Occipital lobe (tissue), 2 donors: ENCODE results near the gene TEAD2. TPM values are rescaled to one million over a fixed set of nuclear protein-coding genes. Genes with fewer than 3 reads are reported as not detected.
"Not testable (repeated sequence)": the region's sequence is repeated elsewhere in the genome, so short reads cannot be mapped to it uniquely, and the experiment has no call there.

Source experiments
- DNase-seq: peaks from one replicate; lab custom pipeline; 2025; lab: John Stamatoyannopoulos, UW
- total RNA-seq: library from RNA; depleted of rRNA; stranded (reverse); fragments of >200 nt; gene quantifications from one replicate; pipeline ENCODE4 v1.2.3, GENCODE V29; 2014

Gene TEAD2
- total RNA-seq, 1 donor from 2014 or later: 10.0 TPM

DNA sequence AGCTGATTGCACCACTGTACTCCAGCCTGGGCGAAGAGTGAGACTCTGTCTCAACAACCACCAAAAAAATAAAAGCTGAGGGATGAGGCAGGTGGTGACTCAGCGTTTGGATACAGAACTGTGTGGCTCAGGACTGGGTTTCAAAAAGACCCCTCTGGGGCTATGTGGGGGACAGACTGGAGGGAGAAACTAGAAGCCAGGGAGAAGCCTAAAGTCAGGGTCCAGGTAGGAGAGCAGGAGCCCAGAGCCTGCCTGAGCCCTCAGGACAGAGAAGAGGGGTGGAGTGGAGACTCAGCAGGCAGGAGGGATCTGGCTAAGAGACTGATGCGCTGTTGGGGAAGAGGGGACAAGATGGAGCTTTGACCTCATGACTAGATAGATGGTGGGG is 28.8 kb downstream of the TEAD2 start:
- no peak for DNase-seq

DNA sequence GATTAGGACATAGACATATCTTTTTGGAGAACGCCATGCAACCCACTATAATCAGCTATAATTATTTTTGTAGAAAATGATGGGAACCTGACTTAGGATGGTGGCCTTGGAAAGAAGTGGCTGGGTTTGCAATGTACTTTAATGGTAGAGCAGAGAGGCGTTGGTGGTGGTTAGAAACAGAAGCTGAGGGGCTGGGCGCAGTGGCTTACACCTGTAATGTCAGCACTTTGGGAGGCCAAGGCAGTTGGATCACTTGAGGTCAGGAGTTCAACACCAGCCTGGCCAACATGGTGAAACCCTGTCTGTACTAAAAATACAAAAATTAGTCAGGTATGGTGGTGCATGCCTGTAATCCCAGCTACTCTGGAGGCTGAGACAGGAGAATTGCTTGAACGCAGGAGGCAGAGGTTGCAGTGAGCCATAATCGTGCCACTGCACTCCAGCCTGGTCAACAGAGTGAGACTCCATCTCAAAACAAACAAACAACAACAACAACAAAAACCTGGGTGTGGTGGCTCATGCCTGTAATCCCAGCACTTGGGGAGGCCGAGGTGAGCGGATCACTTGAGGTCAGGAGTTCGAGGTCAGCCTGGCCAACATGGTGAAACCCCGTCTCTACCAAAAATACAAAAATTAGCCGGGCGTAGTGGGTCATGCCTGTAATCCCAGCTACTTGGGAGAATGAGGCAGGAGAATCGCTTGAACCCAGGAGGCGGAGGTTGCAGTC is 29.4 kb downstream of the TEAD2 start:
- DNase-seq: not testable (repeated sequence)

DNA sequence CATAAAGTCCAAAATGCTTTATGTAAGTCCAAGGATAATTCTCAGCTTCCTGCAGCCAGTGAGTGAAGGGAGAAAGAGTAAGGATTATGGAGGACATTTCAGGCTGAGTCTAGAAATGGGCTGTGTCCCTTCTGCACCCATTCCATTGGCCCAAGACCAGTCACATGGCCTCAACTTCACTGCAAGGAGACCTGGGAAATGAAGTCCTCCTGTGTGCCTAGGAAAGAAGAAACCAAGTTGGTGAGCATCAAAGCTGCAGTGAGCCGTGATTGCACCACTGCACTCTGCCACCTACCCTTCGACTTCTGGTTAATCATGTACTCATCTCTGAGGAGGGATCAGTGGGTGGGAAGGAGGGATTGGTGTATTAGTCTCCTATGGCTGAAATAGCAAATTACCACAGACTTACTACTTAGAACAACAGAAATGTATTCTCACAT is 30.6 kb downstream of the TEAD2 start:
- no peak for DNase-seq

DNA sequence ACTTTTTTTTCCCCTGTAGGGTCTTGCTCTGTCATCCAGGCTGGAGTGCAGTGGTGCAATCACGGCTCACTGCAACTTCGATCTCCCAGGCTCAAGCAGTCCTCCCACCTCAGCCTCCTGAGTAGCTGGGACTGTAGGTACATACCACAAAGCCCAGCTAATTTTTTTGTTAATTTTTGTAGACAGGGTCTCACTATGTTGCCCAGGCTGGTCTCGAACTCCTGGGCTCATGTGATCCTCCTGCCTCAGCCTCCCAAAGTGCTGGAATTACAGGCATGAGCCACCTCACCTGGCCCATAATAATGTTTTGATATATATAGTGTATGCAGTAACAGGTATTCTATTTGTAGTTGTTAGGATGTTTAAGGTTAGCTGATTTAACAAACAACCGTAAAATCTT is 31.0 kb downstream of the TEAD2 start:
- not testable (repeated sequence) for DNase-seq

DNA sequence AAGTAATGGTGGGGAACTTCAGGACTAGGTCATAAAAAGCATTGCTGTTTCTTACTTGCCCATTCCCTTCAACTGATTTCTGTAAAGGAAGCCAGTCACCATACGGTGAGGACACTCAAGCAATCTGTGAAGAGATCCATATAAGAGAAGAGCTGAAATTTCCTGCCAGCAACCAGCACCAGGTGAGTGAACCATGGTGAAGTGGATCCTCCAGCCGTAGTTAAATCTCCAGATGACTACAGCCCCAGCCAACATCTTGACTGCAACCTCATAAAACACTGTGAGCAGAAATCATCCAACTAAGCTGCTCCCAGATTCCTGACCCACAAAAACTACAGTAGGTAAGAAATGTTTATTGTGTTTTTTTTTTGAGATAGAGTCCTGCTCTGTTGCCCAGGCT is 33.5 kb downstream of the TEAD2 start:
- no peak for DNase-seq

DNA sequence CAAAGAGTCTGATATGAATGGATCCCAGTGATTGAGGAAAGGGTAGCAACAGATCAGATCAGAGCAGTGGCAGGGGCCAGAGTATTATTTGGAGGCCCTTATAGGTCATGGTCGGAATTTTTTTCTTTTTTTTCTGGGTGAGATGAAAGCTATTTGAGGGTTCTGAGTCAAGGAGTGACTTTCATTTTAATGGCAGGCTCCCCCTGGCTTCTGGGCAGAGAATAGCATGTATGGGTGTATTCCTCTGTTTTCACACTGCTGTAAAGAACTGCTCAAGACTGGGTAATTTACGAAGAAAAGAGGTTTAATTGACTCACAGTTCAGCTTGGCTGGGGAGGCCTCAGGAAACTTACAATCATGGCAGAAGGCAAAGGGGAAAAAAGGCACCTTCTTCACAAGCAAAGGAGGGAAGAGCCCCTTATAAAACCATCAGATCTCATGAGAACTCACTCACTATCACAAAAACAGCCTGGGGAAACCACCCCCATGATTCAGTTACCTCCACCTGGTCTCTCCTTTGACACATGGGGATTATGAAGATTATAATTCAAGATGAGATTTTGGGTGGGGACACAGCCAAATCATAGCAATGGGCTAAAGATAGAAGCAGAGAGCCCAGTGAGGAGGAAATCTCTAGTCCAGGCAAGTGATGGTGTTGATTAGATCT is 34.2 kb downstream of the TEAD2 start:
- no peak for DNase-seq

DNA sequence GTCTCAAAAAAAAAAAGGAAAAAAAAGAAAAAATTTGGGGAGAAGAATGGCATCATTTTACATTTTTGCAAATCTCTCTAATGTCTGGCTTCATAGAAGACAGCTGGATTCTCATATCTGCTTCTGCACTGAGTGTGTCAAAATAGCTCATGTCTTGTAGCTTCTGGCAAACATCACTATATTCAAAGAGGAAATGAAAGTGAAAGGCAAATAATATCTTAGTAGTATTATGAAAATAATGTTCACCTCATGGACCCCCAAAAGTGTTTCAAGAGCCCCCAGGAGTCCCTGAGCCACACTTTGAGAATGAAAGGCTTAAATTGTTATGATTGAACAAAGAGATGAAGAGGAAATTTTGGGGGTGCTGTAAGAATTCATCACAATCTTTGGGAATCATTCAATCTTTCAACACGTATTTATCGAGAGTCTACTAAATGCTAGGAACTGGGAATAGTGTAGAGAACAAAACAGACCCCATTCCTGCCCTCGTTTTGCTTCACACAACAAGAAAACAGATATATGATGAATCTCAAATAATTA is 36.0 kb downstream of the TEAD2 start:
- DNase-seq: no peak

DNA sequence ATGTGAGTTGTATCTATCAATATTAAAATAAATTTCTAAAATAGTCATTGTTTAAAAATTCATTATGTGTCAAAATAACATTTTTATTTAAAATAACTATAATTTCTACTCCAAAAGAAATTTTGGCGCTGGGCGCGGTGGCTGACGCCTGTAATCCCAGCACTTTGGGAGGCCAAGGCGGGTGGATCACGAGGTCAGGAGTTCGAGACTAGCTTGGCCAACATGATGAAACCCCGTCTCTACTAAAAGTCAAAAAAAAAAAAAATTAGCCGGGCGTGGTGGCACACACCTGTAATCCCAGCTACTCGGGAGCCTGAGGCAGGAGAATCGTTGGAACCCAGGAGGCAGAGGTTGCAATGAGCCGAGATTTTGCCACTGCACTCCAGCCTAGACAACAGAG is 36.5 kb downstream of the TEAD2 start:
- DNase-seq: not testable (repeated sequence)

DNA sequence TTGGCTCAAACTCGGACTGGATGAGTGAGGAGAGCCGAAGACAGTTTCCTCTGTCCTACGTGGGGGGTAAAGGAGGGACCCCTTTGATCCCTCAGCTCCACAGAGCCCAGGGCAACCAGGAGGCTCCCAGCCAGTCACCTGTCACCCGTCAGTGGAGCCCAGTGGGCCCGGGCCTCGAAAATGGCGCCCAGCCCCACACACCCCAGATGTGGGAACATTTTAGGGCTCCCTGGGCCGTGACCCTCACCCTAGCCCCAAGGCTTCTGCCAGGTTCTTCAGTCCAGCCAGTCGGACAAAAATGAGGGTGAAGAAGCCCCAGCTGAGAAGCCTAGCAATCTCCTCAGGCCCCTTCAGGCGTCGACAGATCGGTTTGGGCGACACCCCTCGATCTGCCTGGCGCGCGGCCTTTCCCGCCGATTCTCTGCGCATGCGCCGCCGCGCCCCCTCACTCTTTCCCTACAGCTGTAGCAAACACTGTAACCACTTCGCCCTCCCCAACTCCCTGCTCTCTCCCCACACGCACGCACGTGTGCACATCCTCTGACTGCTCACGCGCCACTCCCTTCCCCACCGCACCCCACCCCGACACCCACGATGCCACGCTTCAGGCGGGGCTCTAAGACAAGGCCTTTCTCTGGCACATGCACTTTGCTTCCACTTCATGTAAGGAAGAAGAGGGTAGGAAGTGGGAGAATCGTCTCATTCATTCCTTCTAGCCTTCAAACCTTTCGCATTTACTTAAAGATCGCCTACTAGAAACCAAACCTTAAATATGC is 37.2 kb downstream of the TEAD2 start, which contains the start of gene SLC6A16:
Gene SLC6A16, minus strand, starts transcription at position 391 of the 776 bp plus-strand sequence. CDS start 13,844 bp downstream, outside the sequence.
- no peak for DNase-seq

DNA sequence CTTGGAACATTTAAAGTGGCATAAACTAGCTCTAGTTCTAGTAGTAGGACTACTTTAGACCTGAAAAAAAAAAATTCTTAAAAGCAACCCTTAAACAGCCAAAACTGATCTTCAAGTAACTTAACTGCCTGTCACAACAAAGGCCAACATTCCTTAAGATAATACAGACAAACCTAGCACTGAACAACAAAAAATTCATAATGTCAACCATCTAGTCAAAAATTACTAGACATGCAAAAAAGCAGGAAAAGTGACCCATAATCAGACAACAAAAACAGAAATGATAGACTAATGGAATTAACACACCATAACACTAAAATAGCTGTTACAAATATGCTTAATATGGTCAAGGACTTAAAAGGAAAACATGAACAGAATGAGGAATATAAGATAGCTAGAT is 43.9 kb downstream of the TEAD2 start:
- no peak for DNase-seq

DNA sequence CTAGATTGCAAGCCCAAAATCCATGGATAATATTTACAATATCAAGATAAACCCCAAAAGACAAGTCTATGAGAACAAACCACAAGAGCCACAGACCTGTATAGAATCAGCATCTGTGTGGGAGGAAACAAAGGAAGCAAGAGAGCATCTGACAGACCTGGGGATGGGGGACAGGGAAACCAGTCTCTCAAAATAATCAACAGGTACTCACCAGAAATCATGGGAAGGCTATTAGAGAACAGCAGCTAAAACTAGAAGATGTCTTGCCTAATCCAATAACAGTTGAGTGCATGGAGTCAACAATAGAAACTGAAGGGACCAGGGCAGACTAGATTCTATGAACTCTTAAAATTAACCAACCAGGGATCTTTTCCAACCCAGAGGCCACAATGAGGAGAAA is 45.9 kb downstream of the TEAD2 start:
- DNase-seq: no peak

DNA sequence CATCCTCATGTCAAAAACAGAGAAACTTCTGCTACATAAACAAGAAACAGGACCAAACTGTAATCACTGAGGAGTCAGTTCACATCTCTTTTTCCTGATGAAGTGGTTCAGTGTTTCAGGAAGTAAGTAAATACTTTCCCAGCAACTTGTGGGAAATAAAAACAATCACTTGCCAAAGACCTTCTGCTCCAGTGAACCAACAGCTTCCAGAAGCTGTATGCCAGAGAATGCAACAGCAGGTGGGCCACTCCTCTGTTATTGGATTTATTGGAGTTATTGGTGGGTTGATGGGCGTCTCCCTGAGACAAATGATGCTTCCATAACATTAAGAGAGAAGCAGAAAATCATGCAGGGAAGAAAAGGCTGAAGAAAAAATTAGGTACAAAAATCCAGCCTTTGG is 47.1 kb downstream of the TEAD2 start:
- DNase-seq: no peak

DNA sequence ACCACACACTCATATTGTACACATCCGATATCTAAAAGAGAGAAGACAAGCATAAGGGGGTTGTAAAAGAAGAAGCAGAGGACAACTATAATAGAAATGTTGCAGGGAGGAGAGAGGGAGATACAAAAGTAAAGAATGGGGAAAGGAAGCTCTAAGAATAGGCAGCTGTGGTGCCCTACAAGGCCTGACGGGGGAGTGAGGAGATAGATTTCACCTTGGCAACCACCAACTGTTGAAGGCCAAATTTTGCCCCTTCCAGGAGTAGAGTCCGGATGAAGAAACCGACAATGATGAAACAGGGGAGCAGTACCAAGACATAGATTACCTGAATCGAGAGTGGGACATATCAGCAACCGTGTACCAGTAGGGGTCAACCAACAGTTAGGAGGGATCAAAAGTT is 53.1 kb downstream of the TEAD2 start:
- DNase-seq: no peak

DNA sequence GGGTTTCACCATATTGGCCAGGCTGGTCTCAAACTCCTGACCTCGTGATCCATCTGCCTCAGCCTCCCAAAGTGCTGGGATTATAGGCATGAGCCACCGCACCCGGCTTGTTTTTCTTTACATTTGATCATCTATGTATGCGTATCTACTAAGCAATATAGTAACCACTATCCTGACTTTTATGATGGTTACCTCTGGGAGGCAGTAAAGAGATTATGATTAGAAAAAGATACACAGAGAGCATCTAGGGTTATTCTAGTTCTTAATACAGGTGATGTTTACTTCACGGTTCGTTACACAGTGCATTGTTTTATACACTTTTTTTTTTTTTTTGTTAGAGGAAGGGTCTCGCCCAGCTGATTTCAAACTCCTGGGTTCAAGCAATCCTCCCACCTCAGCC is 55.5 kb downstream of the TEAD2 start:
- not testable (repeated sequence) for DNase-seq

DNA sequence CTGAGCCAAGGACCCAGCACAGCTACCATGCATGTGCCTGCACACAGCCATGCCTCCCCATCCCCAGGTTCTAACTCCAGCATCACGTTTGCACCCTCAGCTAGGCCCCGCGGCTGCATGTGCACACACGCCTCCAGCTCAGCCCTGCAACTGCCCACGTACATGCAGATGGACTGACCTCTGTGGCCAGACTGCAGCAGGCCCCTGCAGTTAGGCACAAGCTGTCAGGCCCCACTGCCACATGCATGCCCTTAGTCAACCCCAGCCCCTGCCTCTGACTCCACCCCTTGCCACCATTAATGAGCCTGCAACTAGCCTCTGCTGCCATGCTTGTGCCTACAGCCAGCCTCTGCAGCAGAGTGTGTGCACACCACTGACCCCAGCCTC is 60.4 kb downstream of the TEAD2 start:
- no peak for DNase-seq

DNA sequence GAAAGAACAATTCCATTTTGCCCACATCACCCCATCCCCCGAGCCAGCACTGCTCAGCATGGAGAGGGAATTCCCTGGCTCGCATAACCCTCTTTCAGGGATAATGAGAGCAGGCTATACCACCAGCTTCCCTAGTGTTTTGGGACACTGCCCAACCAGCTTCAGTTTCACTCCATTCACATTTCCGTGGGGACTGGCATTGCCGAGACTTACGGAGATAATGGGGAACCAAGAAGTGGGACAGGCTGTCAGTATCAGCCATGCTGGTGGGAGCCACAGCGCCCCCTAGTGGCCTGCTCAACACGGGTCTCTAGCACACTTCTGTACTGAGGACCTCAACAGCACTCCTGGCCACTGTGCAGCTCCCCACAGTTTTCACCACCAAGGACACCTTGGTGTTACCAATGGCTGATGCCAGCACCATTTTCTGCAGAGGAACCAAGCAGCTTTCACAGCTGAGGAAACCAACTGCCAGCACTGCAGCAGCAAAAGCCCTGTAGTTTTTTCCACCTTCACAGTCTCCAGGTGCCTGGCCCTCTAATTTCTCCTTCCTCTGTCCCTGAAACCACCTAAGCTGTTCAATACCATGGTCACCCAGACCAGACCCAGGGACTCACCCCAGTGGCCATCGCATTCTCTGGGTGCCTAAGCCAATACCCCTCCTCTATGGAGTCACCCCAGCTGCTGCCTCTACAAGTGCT is 60.9 kb downstream of the TEAD2 start:
- DNase-seq: peak; percentile 13

DNA sequence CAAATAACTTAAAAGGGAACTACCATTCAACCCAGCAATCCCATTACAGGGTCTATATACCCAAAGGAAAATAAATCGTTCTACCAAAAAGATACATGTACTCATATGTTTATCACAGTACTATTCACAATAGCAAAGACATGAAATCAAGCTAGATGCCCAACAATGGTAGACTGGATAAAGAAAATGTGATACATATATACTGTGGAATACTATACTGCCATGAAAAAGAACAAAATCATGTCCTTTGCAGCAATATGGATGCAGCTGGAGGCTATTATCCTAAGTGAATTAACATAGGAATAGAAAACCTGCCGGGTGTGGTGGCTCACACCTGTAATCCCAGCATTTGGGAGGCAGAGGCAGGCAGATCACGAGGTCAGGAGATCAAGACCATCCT is 63.6 kb downstream of the TEAD2 start:
- not testable (repeated sequence) for DNase-seq

DNA sequence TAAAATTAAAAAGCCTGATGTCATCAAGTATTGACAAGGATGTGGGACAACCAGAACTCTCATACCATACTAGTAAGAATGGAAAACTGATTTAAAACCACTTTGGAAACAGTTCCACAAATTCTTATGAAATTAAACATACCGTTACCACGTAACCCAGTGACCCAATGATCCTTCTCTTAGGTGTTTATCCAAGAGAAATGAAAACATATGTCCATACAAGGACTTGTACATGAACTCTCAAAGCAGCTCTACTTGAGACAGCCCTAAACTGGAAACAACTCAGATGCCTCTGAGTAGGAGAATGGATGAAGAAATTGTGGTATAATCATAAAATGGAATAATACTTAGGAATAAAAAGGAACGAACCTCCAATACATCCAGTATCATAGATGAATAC is 64.8 kb downstream of the TEAD2 start:
- no peak for DNase-seq

DNA sequence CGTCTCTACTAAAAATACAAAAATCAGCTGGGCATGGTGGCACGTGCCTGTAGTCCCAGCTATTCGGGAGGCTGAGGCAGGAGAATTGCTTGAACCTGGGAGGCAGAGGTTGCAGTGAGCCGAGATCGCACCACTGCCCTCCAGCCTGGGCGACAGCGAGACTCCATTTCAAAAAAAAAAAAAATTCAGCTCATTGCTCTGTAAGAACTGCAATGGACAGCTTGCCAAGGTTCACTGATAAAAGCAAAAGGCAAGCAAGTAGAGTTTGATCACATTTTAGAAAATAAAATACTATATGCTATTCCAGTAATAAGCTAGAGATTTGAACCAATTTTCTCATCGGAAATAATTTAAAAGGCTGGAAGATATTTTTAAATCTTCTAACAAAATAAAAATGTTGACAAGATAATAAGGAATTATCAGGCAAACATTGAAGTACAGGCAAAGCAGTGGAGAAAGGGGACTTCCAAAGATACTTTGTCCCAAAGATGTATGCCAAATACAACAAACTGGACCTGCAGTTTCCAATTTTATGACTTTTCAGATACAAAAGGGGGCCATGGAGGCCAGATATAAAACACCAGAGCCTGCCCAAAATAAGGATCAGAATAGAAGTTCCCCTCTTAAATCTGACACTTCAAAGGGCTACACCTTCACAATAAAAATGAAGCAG is 66.9 kb downstream of the TEAD2 start:
- DNase-seq: no peak

DNA sequence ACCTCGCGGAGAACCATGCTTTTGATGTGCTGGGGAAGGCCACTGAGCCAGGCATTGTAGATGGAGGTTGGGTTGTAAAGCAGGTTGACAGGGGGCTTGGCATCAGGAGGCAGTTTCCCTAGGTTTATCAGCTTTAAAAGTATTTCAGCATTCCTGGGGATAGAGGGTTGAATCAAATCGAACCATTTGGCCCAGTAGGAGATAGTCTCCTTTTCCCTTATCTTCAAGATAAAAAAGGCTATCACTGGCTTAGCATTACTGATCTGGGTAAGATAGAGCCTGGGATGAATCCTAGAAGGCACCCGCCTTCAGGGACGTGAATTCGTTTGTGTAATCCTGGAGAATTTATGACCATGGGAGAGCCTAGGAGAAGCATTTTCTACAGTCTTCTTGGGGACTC is 67.8 kb downstream of the TEAD2 start:
- DNase-seq: no peak
